ENCODE measurements around the gene GJB4. TPM values are rescaled to one million over a fixed set of nuclear protein-coding genes. Genes with fewer than 3 reads are reported as not detected.

The GJB4 gene
- not detected for polyA plus RNA-seq (2013, experiment 1 of 2)
- polyA plus RNA-seq (2013, experiment 2 of 2), result not detected

- Histone ChIP-seq H3K4ac (ENCODE audit: low read depth in 1 of 2, low read length in 2 of 2) (no peak within 1 kb of the TSS), H3K9ac (ENCODE audit: low read length) (no peak within 1 kb of the TSS), H3K27ac (ENCODE audit: low read length, poor library complexity, severe bottlenecking) (no peak within 1 kb of the TSS), H3K4me2 (ENCODE audit: low read length, poor library complexity, severe bottlenecking) (no peak within 1 kb of the TSS), H3K4me1 (ENCODE audit: control insufficient read depth, insufficient read depth, low read depth, low read length) (peaks cover 9% of the 10 kb centered on the region), H3K23ac (ENCODE audit: low read length in 2 of 2) (no peak within 1 kb of the TSS), H3K9me3 (ENCODE audit: control insufficient read depth, low read length) (no peaks in the 10 kb centered on the region), H3K4me3 (ENCODE audit: insufficient read depth in 1 of 2, low read depth in 1 of 2, low read length in 2 of 2) (no peak within 1 kb of the TSS), H4K91ac (ENCODE audit: low read length) (no peak within 1 kb of the TSS), H2BK5ac (ENCODE audit: low read depth, low read length, poor library complexity, severe bottlenecking) (no peak within 1 kb of the TSS), H2BK120ac (ENCODE audit: low read depth, low read length) (no peak within 1 kb of the TSS), H2AFZ (ENCODE audit: low read depth, low read length) (no peak within 1 kb of the TSS), H2AK5ac (ENCODE audit: low read length, severe bottlenecking) (no peak within 1 kb of the TSS), H3K36me3 (ENCODE audit: control insufficient read depth in 1 of 2, insufficient read depth in 2 of 2, low read depth in 1 of 2, low read length in 2 of 2) (no peaks in the 10 kb centered on the region), H3K27me3 (ENCODE audit: control insufficient read depth in 1 of 2, insufficient read depth in 1 of 2, low read length in 2 of 2) (peaks cover 0 to 55% of the 10 kb centered on the region in 2 experiments), H3K79me1 (replicated peaks; ENCODE audit: low read length, poor library complexity, severe bottlenecking) (no peaks in the 10 kb centered on the region), H3K14ac (ENCODE audit: low read length in 2 of 2) (no peak within 1 kb of the TSS), H2BK15ac (ENCODE audit: low read depth, poor library complexity, severe bottlenecking) (no peak within 1 kb of the TSS), H3K18ac (ENCODE audit: low read depth in 1 of 2, low read length in 2 of 2) (no peak within 1 kb of the TSS), H2BK12ac (ENCODE audit: low read length in 2 of 2) (no peak within 1 kb of the TSS), H4K8ac (ENCODE audit: low read length) (no peak within 1 kb of the TSS)
- no peak for DNase-seq
- 60% methylated on average over 8 of the region's 10 CpGs for WGBS
Observed at GRCh38 chr1:34759503-34760357, at the start of gene GJB4. TSS of gene GJB4 (plus strand) at chr1:34759740. CDS start at chr1:34761255, 1,515 bp downstream.

- Histone ChIP-seq H3K14ac (ENCODE audit: low read length in 2 of 2) (no peak overlapping the region), H4K91ac (ENCODE audit: low read length) (no peak overlapping the region), H2BK120ac (ENCODE audit: low read depth, low read length) (no peak overlapping the region), H3K4me2 (ENCODE audit: low read length, poor library complexity, severe bottlenecking) (no peak overlapping the region), H2BK12ac (ENCODE audit: low read length in 2 of 2) (no peak overlapping the region), H2AK5ac (ENCODE audit: low read length, severe bottlenecking) (no peak overlapping the region), H3K18ac (ENCODE audit: low read depth in 1 of 2, low read length in 2 of 2) (no peak overlapping the region), H3K79me1 (replicated peaks; ENCODE audit: low read length, poor library complexity, severe bottlenecking) (no peaks in the 10 kb centered on the region), H3K4me1 (ENCODE audit: control insufficient read depth, insufficient read depth, low read depth, low read length) (no peaks in the 10 kb centered on the region), H4K8ac (ENCODE audit: low read length) (no peak overlapping the region), H2AFZ (ENCODE audit: low read depth, low read length) (no peak overlapping the region), H2BK15ac (ENCODE audit: low read depth, poor library complexity, severe bottlenecking) (no peak overlapping the region), H3K9ac (ENCODE audit: low read length) (no peak overlapping the region), H3K23ac (ENCODE audit: low read length in 2 of 2) (no peak overlapping the region), H3K27me3 (ENCODE audit: control insufficient read depth in 1 of 2, insufficient read depth in 1 of 2, low read length in 2 of 2) (peaks cover 0 to 38% of the 10 kb centered on the region in 2 experiments), H3K9me3 (ENCODE audit: control insufficient read depth, low read length) (no peaks in the 10 kb centered on the region), H3K36me3 (ENCODE audit: control insufficient read depth in 1 of 2, insufficient read depth in 2 of 2, low read depth in 1 of 2, low read length in 2 of 2) (no peaks in the 10 kb centered on the region), H3K4ac (ENCODE audit: low read depth in 1 of 2, low read length in 2 of 2) (no peak overlapping the region), H3K4me3 (ENCODE audit: insufficient read depth in 1 of 2, low read depth in 1 of 2, low read length in 2 of 2) (no peak overlapping the region), H2BK5ac (ENCODE audit: low read depth, low read length, poor library complexity, severe bottlenecking) (no peak overlapping the region), H3K27ac (ENCODE audit: low read length, poor library complexity, severe bottlenecking) (no peak overlapping the region)
- DNase-seq, result no peak
Observed at GRCh38 chr1:34710812-34711211, 48.7 kb upstream of the GJB4 start.

- Histone ChIP-seq H2BK5ac (ENCODE audit: low read depth, low read length, poor library complexity, severe bottlenecking) (no peak overlapping the region), H3K9ac (ENCODE audit: low read length) (no peak overlapping the region), H3K18ac (ENCODE audit: low read depth in 1 of 2, low read length in 2 of 2) (no peak overlapping the region), H2BK12ac (ENCODE audit: low read length in 2 of 2) (no peak overlapping the region), H3K27me3 (ENCODE audit: control insufficient read depth in 1 of 2, insufficient read depth in 1 of 2, low read length in 2 of 2) (peaks cover 0 to 31% of the 10 kb centered on the region in 2 experiments), H3K4ac (ENCODE audit: low read depth in 1 of 2, low read length in 2 of 2) (no peak overlapping the region), H3K4me1 (ENCODE audit: control insufficient read depth, insufficient read depth, low read depth, low read length) (no peaks in the 10 kb centered on the region), H3K4me2 (ENCODE audit: low read length, poor library complexity, severe bottlenecking) (no peak overlapping the region), H3K36me3 (ENCODE audit: control insufficient read depth in 1 of 2, insufficient read depth in 2 of 2, low read depth in 1 of 2, low read length in 2 of 2) (no peaks in the 10 kb centered on the region), H4K91ac (ENCODE audit: low read length) (no peak overlapping the region), H2BK15ac (ENCODE audit: low read depth, poor library complexity, severe bottlenecking) (no peak overlapping the region), H3K23ac (ENCODE audit: low read length in 2 of 2) (no peak overlapping the region), H3K79me1 (replicated peaks; ENCODE audit: low read length, poor library complexity, severe bottlenecking) (no peaks in the 10 kb centered on the region), H3K27ac (ENCODE audit: low read length, poor library complexity, severe bottlenecking) (no peak overlapping the region), H3K4me3 (ENCODE audit: insufficient read depth in 1 of 2, low read depth in 1 of 2, low read length in 2 of 2) (no peak overlapping the region), H2AFZ (ENCODE audit: low read depth, low read length) (no peak overlapping the region), H3K14ac (ENCODE audit: low read length in 2 of 2) (no peak overlapping the region), H3K9me3 (ENCODE audit: control insufficient read depth, low read length) (no peaks in the 10 kb centered on the region), H2AK5ac (ENCODE audit: low read length, severe bottlenecking) (no peak overlapping the region), H2BK120ac (ENCODE audit: low read depth, low read length) (no peak overlapping the region), H4K8ac (ENCODE audit: low read length) (no peak overlapping the region)
- 88% methylated on average over 1 of the region's 4 CpGs for WGBS
- DNase-seq, result no peak
Observed at GRCh38 chr1:34711485-34711884, 48.1 kb upstream of the GJB4 start.

- no peak for DNase-seq
- Histone ChIP-seq H3K14ac (ENCODE audit: low read length in 2 of 2) (no peak overlapping the region), H2AK5ac (ENCODE audit: low read length, severe bottlenecking) (no peak overlapping the region), H3K9ac (ENCODE audit: low read length) (no peak overlapping the region), H3K27ac (ENCODE audit: low read length, poor library complexity, severe bottlenecking) (no peak overlapping the region), H3K4me1 (ENCODE audit: control insufficient read depth, insufficient read depth, low read depth, low read length) (no peaks in the 10 kb centered on the region), H4K91ac (ENCODE audit: low read length) (no peak overlapping the region), H2AFZ (ENCODE audit: low read depth, low read length) (no peak overlapping the region), H3K4me2 (ENCODE audit: low read length, poor library complexity, severe bottlenecking) (no peak overlapping the region), H3K9me3 (ENCODE audit: control insufficient read depth, low read length) (no peaks in the 10 kb centered on the region), H2BK15ac (ENCODE audit: low read depth, poor library complexity, severe bottlenecking) (no peak overlapping the region), H3K4me3 (ENCODE audit: insufficient read depth in 1 of 2, low read depth in 1 of 2, low read length in 2 of 2) (no peak overlapping the region), H2BK5ac (ENCODE audit: low read depth, low read length, poor library complexity, severe bottlenecking) (no peak overlapping the region), H3K27me3 (ENCODE audit: control insufficient read depth in 1 of 2, insufficient read depth in 1 of 2, low read length in 2 of 2) (peaks cover 0 to 31% of the 10 kb centered on the region in 2 experiments), H3K36me3 (ENCODE audit: control insufficient read depth in 1 of 2, insufficient read depth in 2 of 2, low read depth in 1 of 2, low read length in 2 of 2) (no peaks in the 10 kb centered on the region), H3K18ac (ENCODE audit: low read depth in 1 of 2, low read length in 2 of 2) (no peak overlapping the region), H2BK12ac (ENCODE audit: low read length in 2 of 2) (no peak overlapping the region), H3K4ac (ENCODE audit: low read depth in 1 of 2, low read length in 2 of 2) (no peak overlapping the region), H2BK120ac (ENCODE audit: low read depth, low read length) (no peak overlapping the region), H3K23ac (ENCODE audit: low read length in 2 of 2) (no peak overlapping the region), H3K79me1 (replicated peaks; ENCODE audit: low read length, poor library complexity, severe bottlenecking) (no peaks in the 10 kb centered on the region), H4K8ac (ENCODE audit: low read length) (no peak overlapping the region)
- WGBS, result 48% methylated on average over 7 of the region's 7 CpGs
Observed at GRCh38 chr1:34712007-34712688, 47.4 kb upstream of the GJB4 start.
